Duodenal mucosa (tissue), 2 donors: ENCODE data around the gene GP1BB.
"Not testable (repeated sequence)": the region's sequence is repeated elsewhere in the genome, so short reads cannot be mapped to it uniquely, and the experiment has no call there.

Source experiments
- H3K27ac ChIP-seq: one replicate; pipeline ENCODE4 v1.7.0; 2013; ENCODE audit warnings: low read depth, low read length
- H3K27me3 ChIP-seq, 2 donors: one replicate each; pipeline ENCODE4 v1.7.0; 2013; ENCODE audit warnings: low read length in 2 of 2, control low read depth in 1 of 2; ENCODE audit not compliant: insufficient read depth in 2 of 2, control insufficient read depth in 1 of 2
- H3K36me3 ChIP-seq, 2 donors: one replicate each; pipeline ENCODE4 v1.7.0; 2013; ENCODE audit warnings: low read length in 2 of 2, control low read depth in 1 of 2; ENCODE audit not compliant: insufficient read depth in 2 of 2, control insufficient read depth in 1 of 2
- H3K4me1 ChIP-seq, 2 donors: one replicate each; pipeline ENCODE4 v1.7.0; 2013; ENCODE audit warnings: low read length in 2 of 2, control low read depth in 1 of 2; ENCODE audit not compliant: insufficient read depth in 2 of 2, control insufficient read depth in 1 of 2
- H3K4me3 ChIP-seq, 2 donors: one replicate each; pipeline ENCODE4 v1.7.0; 2013; ENCODE audit warnings: low read length in 2 of 2, low read depth in 1 of 2
- H3K9ac ChIP-seq, 2 donors: one replicate each; pipeline ENCODE4 v1.7.0; 2013; ENCODE audit warnings: low read length in 2 of 2, low read depth in 1 of 2
- H3K9me3 ChIP-seq, 2 donors: one replicate each; pipeline ENCODE4 v1.7.0; 2013; ENCODE audit warnings: low read length in 2 of 2, control low read depth in 1 of 2; ENCODE audit not compliant: control insufficient read depth in 1 of 2

Gene GP1BB

DNA sequence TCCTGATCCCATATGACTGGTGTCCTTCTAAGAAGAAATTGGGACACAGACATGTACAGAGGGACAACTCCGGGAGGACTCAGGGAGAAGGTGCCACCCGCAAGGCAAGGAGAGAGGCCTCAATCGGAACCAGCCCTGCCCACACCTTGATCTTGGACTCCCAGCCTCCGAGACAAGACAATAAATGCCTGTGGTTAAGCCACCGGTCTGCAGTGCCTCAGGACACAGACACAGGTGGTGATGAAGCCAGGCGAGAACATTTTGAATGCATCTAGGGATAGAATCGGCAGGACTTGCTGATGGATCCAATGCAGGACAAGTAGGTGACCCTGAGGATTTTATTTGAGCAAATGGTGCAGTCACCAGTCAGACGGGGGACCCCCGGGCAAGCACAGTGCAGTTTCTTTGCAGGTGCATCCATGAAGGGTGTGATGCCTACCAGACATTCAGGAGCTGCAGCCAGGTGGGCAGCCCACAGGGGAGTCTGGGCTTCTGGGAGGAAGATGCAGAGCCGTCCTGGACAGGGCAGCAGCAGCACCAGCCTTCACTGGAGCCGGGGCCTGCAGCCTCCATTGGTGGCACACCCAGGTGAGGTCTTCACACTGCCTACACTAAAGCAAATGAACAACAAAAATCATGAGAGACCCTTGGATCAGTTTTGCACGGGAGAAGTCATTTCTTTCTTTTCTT, 29.2 kb upstream of the GP1BB start:
- Histone ChIP-seq H3K36me3 (no peaks in the 10 kb centered on the region), H3K4me3 (no peak overlapping the region), H3K9ac (no peak overlapping the region), H3K4me1 (no peaks in the 10 kb centered on the region), H3K27me3 (peaks cover 5 to 9% of the 10 kb centered on the region in 2 donors), H3K9me3 (no peaks in the 10 kb centered on the region), H3K27ac (no peak overlapping the region)

GRCh38 chr22:19694696-19695095, 28.6 kb upstream of the GP1BB start:
- H3K9me3 ChIP-seq, result no peaks in the 10 kb centered on the region
- H3K36me3 ChIP-seq, result no peaks in the 10 kb centered on the region
- H3K27me3 ChIP-seq, result peaks cover 0 to 9% of the 10 kb centered on the region in 2 donors
- no peak overlapping the region for H3K27ac ChIP-seq
- H3K4me1 ChIP-seq, result no peaks in the 10 kb centered on the region
- no peak overlapping the region for H3K4me3 ChIP-seq
- H3K9ac ChIP-seq, result no peak overlapping the region

- no peaks in the 10 kb centered on the region for H3K4me1 ChIP-seq
- no peak overlapping the region for H3K4me3 ChIP-seq
- H3K9ac ChIP-seq, result no peak overlapping the region
These were observed 26.6 kb upstream of the GP1BB start for GRCh38 chr22:19696504-19697276.

DNA sequence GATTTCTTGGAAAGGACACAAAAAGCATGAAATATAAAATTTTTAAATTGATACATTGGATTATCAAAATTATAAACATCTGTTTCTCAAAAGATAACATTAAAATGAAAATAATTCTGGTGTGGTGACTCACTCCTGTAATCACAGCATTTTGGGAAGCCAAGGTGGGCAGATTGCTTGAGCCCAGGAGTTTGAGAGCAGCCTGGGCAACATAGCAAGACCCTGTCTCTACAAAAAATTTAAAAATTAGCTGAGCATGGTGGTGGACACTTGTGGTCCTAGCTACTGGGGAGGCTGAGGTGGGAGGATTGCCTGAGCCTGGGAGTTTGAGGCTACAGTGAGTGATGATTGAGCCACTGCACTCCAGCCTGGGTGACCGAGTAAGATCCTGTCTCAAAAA, 25.5 kb upstream of the GP1BB start:
- not testable (repeated sequence) for H3K4me3 ChIP-seq, H3K27ac ChIP-seq, H3K36me3 ChIP-seq, H3K4me1 ChIP-seq, H3K9ac ChIP-seq, H3K9me3 ChIP-seq, H3K27me3 ChIP-seq

More at GRCh38 chr22:19696504-19697276, 26.6 kb upstream of the GP1BB start:
- no peaks in the 10 kb centered on the region for H3K36me3 ChIP-seq
- H3K27ac ChIP-seq, result no peak overlapping the region
- peaks cover 0 to 4% of the 10 kb centered on the region in 2 donors for H3K27me3 ChIP-seq
- H3K9me3 ChIP-seq, result no peaks in the 10 kb centered on the region

GRCh38 chr22:19700790-19701419, 22.4 kb upstream of the GP1BB start:
- Histone ChIP-seq H3K4me1 (peaks cover 4 to 12% of the 10 kb centered on the region in 2 donors), H3K27me3 (no peaks in the 10 kb centered on the region), H3K9ac (no peak overlapping the region), H3K36me3 (no peaks in the 10 kb centered on the region), H3K27ac (no peak overlapping the region), H3K4me3 (no peak overlapping the region), H3K9me3 (no peaks in the 10 kb centered on the region)

DNA sequence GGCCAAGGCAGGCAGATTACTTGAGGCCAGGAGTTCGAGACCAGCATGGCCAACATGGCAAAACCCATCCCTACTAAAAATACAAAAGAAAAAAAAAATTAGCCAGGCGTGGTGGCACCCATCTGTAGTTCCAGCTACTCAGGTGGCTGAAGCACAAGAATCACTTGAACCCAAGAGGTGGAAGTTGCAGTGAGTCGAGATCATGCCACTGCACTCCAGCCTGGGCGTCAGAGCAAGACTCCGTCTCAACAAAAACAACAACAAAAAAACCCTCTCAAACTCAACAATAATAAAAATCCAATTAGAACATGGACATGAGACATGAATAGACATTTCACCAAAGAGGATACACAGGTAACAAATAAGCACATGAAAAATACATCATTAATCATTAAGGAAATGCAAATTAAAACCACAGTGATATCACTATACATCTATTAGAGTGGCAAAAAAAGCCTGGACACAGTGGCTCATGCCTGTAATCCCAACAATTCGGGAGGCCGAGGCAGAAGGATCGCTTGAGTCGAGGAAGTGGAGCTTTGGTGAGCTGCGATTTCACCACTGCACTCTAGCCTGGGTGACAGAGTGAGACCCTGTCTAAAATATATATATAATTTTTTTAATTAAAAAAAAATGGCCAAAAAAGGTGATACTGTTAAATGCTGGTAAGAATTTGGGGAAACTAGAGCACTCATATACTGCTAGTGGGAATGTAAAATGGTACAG, 21.8 kb upstream of the GP1BB start:
- peaks cover 4 to 12% of the 10 kb centered on the region in 2 donors for H3K4me1 ChIP-seq
- no peaks in the 10 kb centered on the region for H3K9me3 ChIP-seq
- H3K27ac ChIP-seq, result no peak overlapping the region
- H3K27me3 ChIP-seq, result no peaks in the 10 kb centered on the region
- no peak overlapping the region for H3K4me3 ChIP-seq
- H3K9ac ChIP-seq, result no peak overlapping the region
- no peaks in the 10 kb centered on the region for H3K36me3 ChIP-seq

GRCh38 chr22:19703869-19704268, 19.5 kb upstream of the GP1BB start:
- H3K9ac ChIP-seq, result no peak overlapping the region
- H3K36me3 ChIP-seq, result no peaks in the 10 kb centered on the region
- H3K9me3 ChIP-seq, result no peaks in the 10 kb centered on the region
- H3K27ac ChIP-seq, result no peak overlapping the region
- H3K4me1 ChIP-seq, result peaks cover 4 to 12% of the 10 kb centered on the region in 2 donors
- no peaks in the 10 kb centered on the region for H3K27me3 ChIP-seq
- no peak overlapping the region for H3K4me3 ChIP-seq

DNA sequence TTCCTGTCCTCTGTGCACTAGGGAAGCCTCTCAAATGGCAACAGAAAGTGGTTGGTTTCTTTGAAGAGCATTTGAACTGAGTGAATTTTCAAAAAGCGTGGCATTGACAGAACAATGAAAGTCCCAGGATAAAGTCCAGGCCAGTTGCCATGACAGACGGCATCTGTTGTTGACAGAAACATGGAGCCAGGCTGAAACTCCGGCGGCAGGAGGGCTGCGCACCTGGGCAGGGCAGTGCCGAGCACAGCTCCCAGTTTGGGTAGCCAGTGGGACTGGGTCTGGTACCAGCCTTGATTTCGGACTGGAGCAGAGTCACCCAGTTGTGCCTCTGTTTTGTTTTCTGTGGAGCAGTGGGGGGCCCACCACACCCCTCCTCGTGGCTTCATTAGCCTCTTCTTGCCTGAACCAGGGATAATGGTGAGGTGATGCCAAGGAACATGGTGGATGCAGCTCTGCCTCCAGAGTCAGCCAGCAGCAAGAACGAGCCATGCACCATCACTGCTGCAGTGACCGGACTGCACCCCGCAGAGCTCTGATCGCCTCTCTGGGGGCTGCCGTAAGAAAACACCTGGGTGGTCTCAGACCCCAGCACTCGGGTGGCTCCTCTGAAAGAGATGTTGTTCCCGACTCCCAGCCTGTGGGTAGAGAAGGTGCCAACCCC, 18.9 kb upstream of the GP1BB start:
- H3K27me3 ChIP-seq, result no peaks in the 10 kb centered on the region
- no peak overlapping the region for H3K27ac ChIP-seq
- peaks cover 4 to 12% of the 10 kb centered on the region in 2 donors for H3K4me1 ChIP-seq

GRCh38 chr22:19705181-19705934, 18.0 kb upstream of the GP1BB start:
- Histone ChIP-seq H3K27ac (no peak overlapping the region), H3K4me3 (no peak overlapping the region), H3K9ac (no peak overlapping the region), H3K27me3 (no peaks in the 10 kb centered on the region), H3K9me3 (no peaks in the 10 kb centered on the region), H3K4me1 (peaks cover 4 to 12% of the 10 kb centered on the region in 2 donors), H3K36me3 (no peaks in the 10 kb centered on the region)

More for the DNA sequence above, 18.9 kb upstream of the GP1BB start:
- Histone ChIP-seq H3K9me3 (no peaks in the 10 kb centered on the region), H3K36me3 (no peaks in the 10 kb centered on the region), H3K9ac (no peak overlapping the region), H3K4me3 (peak overlapping the region in 1 of 2 donors; percentile 5)
